WTC11 (cell line): Measurements from ENCODE around the gene STAB1. TPM values are rescaled to one million over a fixed set of nuclear protein-coding genes. Genes with fewer than 3 reads are reported as not detected.
A peak's percentile ranks its signal among the peaks of the same experiment; 100 is the strongest.

Experiments used
- ATAC-seq: fragments of 200-7000 bp; cut with Tn5 transposase; 2 replicates; pipeline ENCODE4 v1.10.0; 2021; ENCODE audit warnings: mild to moderate bottlenecking, moderate library complexity
- CTCF ChIA-PET: fragments of 300-600 bp; sonication (Branson Sonifier 250); formaldehyde crosslinking; loops from one replicate; lab custom pipeline; 2021; ENCODE audit warnings: antibody characterized with exemption; lab: Charles Lee
- POLR2A ChIA-PET: fragments of 350-600 bp; sonication (Branson Sonifier 250); formaldehyde crosslinking; loops from one replicate; lab custom pipeline; 2021; ENCODE audit warnings: antibody characterized with exemption; lab: Charles Lee
- DNase-seq: peaks from one replicate; pipeline ENCODE4 v3.0.0; 2021; ENCODE audit warnings: low spot score
- H3K27ac Mint-ChIP-seq: 2 replicates; pipeline ENCODE4 v1.8.0; 2021; ENCODE audit warnings: mixed read lengths
- H3K27me3 Mint-ChIP-seq: 2 replicates; pipeline ENCODE4 v1.8.0; 2021; ENCODE audit warnings: low read depth, mild to moderate bottlenecking, moderate library complexity, mixed read lengths
- H3K36me3 Mint-ChIP-seq: 2 replicates; pipeline ENCODE4 v1.8.0; 2021; ENCODE audit warnings: mixed read lengths
- H3K4me1 Mint-ChIP-seq: 2 replicates; pipeline ENCODE4 v1.8.0; 2022; ENCODE audit warnings: mixed read lengths
- H3K4me3 Mint-ChIP-seq: 2 replicates; pipeline ENCODE4 v1.8.0; 2021; ENCODE audit warnings: mild to moderate bottlenecking, moderate library complexity, mixed read lengths
- H3K9me3 Mint-ChIP-seq: 2 replicates; pipeline ENCODE4 v1.8.0; 2021; ENCODE audit warnings: mixed read lengths
- ATF1 ChIP-seq: sonication (generic); formaldehyde crosslinking; IDR thresholded peaks from 2 replicates; pipeline ENCODE4 v1.8.1; 2023; ENCODE audit warnings: mild to moderate bottlenecking, moderate library complexity, missing genetic modification reagents
- ATF6 ChIP-seq: sonication (generic); formaldehyde crosslinking; IDR thresholded peaks from 2 replicates; pipeline ENCODE4 v1.8.1; 2023; ENCODE audit warnings: mild to moderate bottlenecking, missing genetic modification reagents
- ELF4 ChIP-seq: sonication (generic); formaldehyde crosslinking; IDR thresholded peaks from 2 replicates; pipeline ENCODE4 v1.8.1; 2022; ENCODE audit warnings: low read depth, mild to moderate bottlenecking, moderate library complexity, missing genetic modification reagents
- ERG ChIP-seq: fragments of 250-450 bp; sonication (Bioruptor Pico); IDR thresholded peaks from 2 replicates; pipeline ENCODE4 v1.8.0; 2021; ENCODE audit warnings: mild to moderate bottlenecking
- FOXP1 ChIP-seq: sonication (generic); formaldehyde crosslinking; IDR thresholded peaks from 2 replicates; pipeline ENCODE4 v1.8.0; 2022; ENCODE audit warnings: missing genetic modification reagents, mild to moderate bottlenecking, moderate library complexity, borderline replicate concordance
- HMGXB4 ChIP-seq: sonication (generic); formaldehyde crosslinking; IDR thresholded peaks from 2 replicates; pipeline ENCODE4 v1.8.1; 2023; ENCODE audit warnings: mild to moderate bottlenecking, moderate library complexity, missing genetic modification reagents
- IRF1 ChIP-seq: sonication (generic); formaldehyde crosslinking; IDR thresholded peaks from 2 replicates; pipeline ENCODE4 v1.8.0; 2023; ENCODE audit warnings: missing genetic modification reagents
- JUN ChIP-seq: sonication (generic); formaldehyde crosslinking; IDR thresholded peaks from 2 replicates; pipeline ENCODE4 v1.8.0; 2023; ENCODE audit warnings: mild to moderate bottlenecking, missing genetic modification reagents
- NR3C1 ChIP-seq: sonication (generic); formaldehyde crosslinking; conservative IDR thresholded peaks from 2 replicates; pipeline ENCODE4 v1.8.1; 2023; ENCODE audit warnings: low read depth, mild to moderate bottlenecking, missing genetic modification reagents
- OVOL2 ChIP-seq: fragments of 250-450 bp; sonication (Bioruptor Pico); IDR thresholded peaks from 2 replicates; pipeline ENCODE4 v1.9.0; 2021; ENCODE audit warnings: mild to moderate bottlenecking, borderline replicate concordance
- PREB ChIP-seq: sonication (generic); formaldehyde crosslinking; IDR thresholded peaks from 2 replicates; pipeline ENCODE4 v1.8.1; 2022; ENCODE audit warnings: mild to moderate bottlenecking, missing genetic modification reagents, moderate library complexity, borderline replicate concordance
- RELA ChIP-seq: sonication (generic); formaldehyde crosslinking; IDR thresholded peaks from 2 replicates; pipeline ENCODE4 v1.8.1; 2022; ENCODE audit warnings: missing genetic modification reagents, mild to moderate bottlenecking, borderline replicate concordance
- SOX15 ChIP-seq: fragments of 250-450 bp; sonication (Bioruptor Pico); IDR thresholded peaks from 2 replicates; pipeline ENCODE4 v1.9.0; 2021; ENCODE audit warnings: mild to moderate bottlenecking
- SP1 ChIP-seq: sonication (generic); formaldehyde crosslinking; conservative IDR thresholded peaks from 2 replicates; pipeline ENCODE4 v1.8.1; 2022; ENCODE audit warnings: missing genetic modification reagents
- TEAD1 ChIP-seq: sonication (generic); formaldehyde crosslinking; IDR thresholded peaks from 2 replicates; pipeline ENCODE4 v1.8.0; 2022; ENCODE audit warnings: mild to moderate bottlenecking, missing genetic modification reagents
- ZNF121 ChIP-seq: sonication (generic); formaldehyde crosslinking; IDR thresholded peaks from 2 replicates; pipeline ENCODE4 v1.8.0; 2023; ENCODE audit warnings: missing genetic modification reagents
- ZNF317 ChIP-seq: sonication (generic); formaldehyde crosslinking; IDR thresholded peaks from 2 replicates; pipeline ENCODE4 v1.8.1; 2023; ENCODE audit warnings: low read depth, mild to moderate bottlenecking, moderate library complexity, missing genetic modification reagents, borderline replicate concordance
- ZNF532 ChIP-seq: fragments of 250-450 bp; sonication (Bioruptor Pico); IDR thresholded peaks from 2 replicates; pipeline ENCODE4 v1.9.0; 2021; ENCODE audit warnings: mild to moderate bottlenecking, borderline replicate concordance
- total RNA-seq: library from RNA; stranded (reverse); gene quantifications from 3 replicates; pipeline ENCODE4 v1.2.3, GENCODE V29; 2021

Gene STAB1
- total RNA-seq, 1 experiment from 2014 or later = 1.9 TPM

GRCh38 chr3:52527039-52527731, 32.0 kb downstream of the STAB1 start (continued):
- TF ChIP-seq ZNF532 (no peak), ZNF121 (CRISPR knock-in tag) (no peak), SOX15 (CRISPR knock-in tag) (no peak), TEAD1 (CRISPR knock-in tag) (no peak), NR3C1 (CRISPR knock-in tag) (no peak), HMGXB4 (CRISPR knock-in tag) (no peak), SP1 (CRISPR knock-in tag) (no peak), RELA (CRISPR knock-in tag) (no peak), ATF1 (CRISPR knock-in tag) (no peak), FOXP1 (CRISPR knock-in tag) (no peak), PREB (no peak)

GRCh38 chr3:52527732-52528585, 32.8 kb downstream of the STAB1 start:
- TF ChIP-seq OVOL2 (CRISPR knock-in tag) (no peak), ELF4 (CRISPR knock-in tag) (no peak), JUN (CRISPR knock-in tag) (no peak), IRF1 (CRISPR knock-in tag) (no peak), ATF6 (CRISPR knock-in tag) (no peak), ATF1 (CRISPR knock-in tag) (no peak), FOXP1 (CRISPR knock-in tag) (0 out of 2 replicates have a peak, but pooled peaks have one; percentile 11), ERG (no peak), ZNF317 (CRISPR knock-in tag) (no peak)
- Mint-ChIP-seq H3K36me3 (peaks cover 38% of the 10 kb centered on the region), H3K27me3 (no peaks in the 10 kb centered on the region; the same call in 1 of the 2 replicates), H3K9me3 (no peaks in the 10 kb centered on the region), H3K27ac (no peak overlapping the region), H3K4me3 (no peak overlapping the region), H3K4me1 (peaks cover 8% of the 10 kb centered on the region)
- ChIA-PET CTCF (no interaction called here), POLR2A (no interaction called here)
- ATAC-seq = no peak
- peak; percentile 7 for DNase-seq
